HepG2 (cell line): ENCODE data around the gene PPP3R1. TPM values are rescaled to one million over a fixed set of nuclear protein-coding genes. Genes with fewer than 3 reads are reported as not detected.

Experiments
- ARID3A ChIP-seq: IDR thresholded peaks from 2 replicates; pipeline ENCODE4 v1.6.1; 2012; ENCODE audit warnings: low read depth, low read length, improper control_type of control experiment
- BRF2 ChIP-seq: sonication (generic); formaldehyde crosslinking; IDR thresholded peaks from 2 replicates; pipeline ENCODE4 v1.8.1; 2022; ENCODE audit warnings: mild to moderate bottlenecking, missing genetic modification reagents
- CSRNP2 ChIP-seq: sonication (generic); formaldehyde crosslinking; conservative IDR thresholded peaks from 2 replicates; pipeline ENCODE4 v1.8.0; 2022; ENCODE audit warnings: low read depth, missing genetic modification reagents
- FOXO1 ChIP-seq: sonication (generic); formaldehyde crosslinking; IDR thresholded peaks from 2 replicates; pipeline ENCODE4 v1.4.0; 2020; ENCODE audit warnings: missing genetic modification reagents
- MEIS1 ChIP-seq: sonication (generic); formaldehyde crosslinking; IDR thresholded peaks from 2 replicates; pipeline ENCODE4 v1.9.0; 2021; ENCODE audit warnings: mild to moderate bottlenecking, missing genetic modification reagents, moderate library complexity, borderline replicate concordance
- PHB2 ChIP-seq: fragments of 450-650 bp; IDR thresholded peaks from 2 replicates; pipeline ENCODE4 v1.6.1; 2018; ENCODE audit not compliant: partially characterized antibody
- SP5 ChIP-seq: IDR thresholded peaks from 2 replicates; pipeline ENCODE4 v1.6.1; 2016; ENCODE audit warnings: low read depth, borderline replicate concordance
- TRIM24 ChIP-seq: sonication (generic); formaldehyde crosslinking; IDR thresholded peaks from 2 replicates; pipeline ENCODE4 v1.8.0; 2022; ENCODE audit warnings: mild to moderate bottlenecking, missing genetic modification reagents
- ZBTB33 ChIP-seq: sonication (generic); formaldehyde crosslinking; IDR thresholded peaks from 2 replicates; pipeline ENCODE4 v1.4.0; 2020; ENCODE audit warnings: missing genetic modification reagents
- ZBTB38 ChIP-seq: sonication (generic); formaldehyde crosslinking; IDR thresholded peaks from 2 replicates; pipeline ENCODE4 v1.5.1; 2020; ENCODE audit warnings: mild to moderate bottlenecking, missing genetic modification reagents
- ZGPAT ChIP-seq: IDR thresholded peaks from 2 replicates; pipeline ENCODE4 v1.6.1; 2016; ENCODE audit warnings: mild to moderate bottlenecking
- ZNF10 ChIP-seq: sonication (generic); formaldehyde crosslinking; IDR thresholded peaks from 2 replicates; pipeline ENCODE4 v1.4.0; 2020; ENCODE audit warnings: mild to moderate bottlenecking, low read depth, missing genetic modification reagents, borderline replicate concordance
- ZNF251 ChIP-seq: sonication (generic); formaldehyde crosslinking; IDR thresholded peaks from 2 replicates; pipeline ENCODE4 v1.9.0; 2021; ENCODE audit warnings: mild to moderate bottlenecking, missing genetic modification reagents
- ZNF296 ChIP-seq: sonication (generic); formaldehyde crosslinking; conservative IDR thresholded peaks from 2 replicates; pipeline ENCODE4 v1.5.0; 2020; ENCODE audit warnings: mild to moderate bottlenecking, missing genetic modification reagents
- ZNF672 ChIP-seq: sonication (generic); formaldehyde crosslinking; IDR thresholded peaks from 2 replicates; pipeline ENCODE4 v1.8.1; 2022; ENCODE audit warnings: missing genetic modification reagents
- ZNF746 ChIP-seq: sonication (generic); formaldehyde crosslinking; IDR thresholded peaks from 2 replicates; pipeline ENCODE4 v1.8.0; 2022; ENCODE audit warnings: mild to moderate bottlenecking, missing genetic modification reagents
- ZNF768 ChIP-seq: sonication (generic); formaldehyde crosslinking; IDR thresholded peaks from 2 replicates; pipeline ENCODE4 v1.4.0; 2020; ENCODE audit warnings: missing genetic modification reagents
- ZNF83 ChIP-seq: sonication (generic); formaldehyde crosslinking; IDR thresholded peaks from 2 replicates; pipeline ENCODE4 v1.4.0; 2020; ENCODE audit warnings: missing genetic modification reagents, mild to moderate bottlenecking, borderline replicate concordance
- polyA plus RNA-seq, 8 experiments: library from polyadenylated mRNA; depleted of rRNA in 3 of 8; stranded (reverse) in 7 of 8; unstranded in 1 of 8; fragments of >200 nt; fragmentation: Illumina TruSeq in 4 of 8; extraction: Trizol in 4 of 8; gene quantifications; 2 replicates each; pipeline versions ENCODE4 v1.2.1 to v1.2.3, GENCODE V29; 2011 to 2016; ENCODE audit warnings: low read depth in 4 of 8, missing spikeins in 1 of 8, mixed read lengths in 1 of 8; ENCODE audit not compliant: insufficient read depth in 1 of 8
- total RNA-seq, 5 experiments: library from RNA; depleted of rRNA; stranded (reverse); fragments of >200 nt; fragmentation: Illumina TruSeq; extraction: Trizol; gene quantifications; 2 replicates each; pipeline ENCODE4 v1.2.3, GENCODE V29; 2016; ENCODE audit warnings: low read depth in 1 of 5
- TF ChIP-seq, protein P1 (sequence below): sonication (generic); formaldehyde crosslinking; IDR thresholded peaks from 2 replicates; pipeline ENCODE4 v1.9.0; 2021; ENCODE audit warnings: missing genetic modification reagents, borderline replicate concordance

The PPP3R1 gene
- total and polyA plus RNA-seq, 2 of the 13 experiments (the other 11 are each of a cell fraction or from before 2014, with no cell fraction given): 11.6 to 25.7 TPM

DNA sequence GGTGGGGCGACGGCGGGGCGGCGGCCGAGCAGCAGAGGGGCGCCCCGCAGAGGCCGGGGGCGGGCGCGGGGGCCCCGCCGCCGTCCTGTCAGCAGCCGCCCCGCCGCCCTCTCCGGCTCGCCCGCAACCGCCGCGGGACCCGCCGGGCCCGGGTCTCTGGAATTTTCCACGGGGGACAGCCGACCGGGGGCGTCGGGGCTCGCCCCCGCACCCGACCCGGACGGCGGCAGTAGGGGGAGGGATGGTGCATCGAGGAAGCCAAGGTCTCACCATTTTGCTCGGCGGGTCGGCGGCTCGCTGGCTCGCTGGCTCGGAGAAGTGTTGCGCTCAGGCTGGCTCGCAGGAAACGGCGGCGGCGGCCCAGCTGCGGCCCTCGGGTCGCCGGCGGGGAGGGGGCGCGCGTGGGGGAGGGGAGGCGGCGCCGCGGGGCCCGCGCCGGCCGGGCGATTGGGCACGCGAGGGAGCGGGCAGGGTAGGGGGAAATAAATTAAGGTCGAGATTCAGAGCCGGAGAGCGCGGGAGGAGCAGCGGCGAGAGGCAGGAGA is 405 bp downstream of the PPP3R1 start (continued):
- TF ChIP-seq ZNF672 (CRISPR knock-in tag) (no peak), ZNF746 (no peak), TRIM24 (no peak), ARID3A (no peak), PHB2 (no peak), SP5 (no peak), ZBTB33 (no peak), BRF2 (no peak), MEIS1 (CRISPR knock-in tag) (no peak), FOXO1 (CRISPR knock-in tag) (no peak), ZBTB38 (CRISPR knock-in tag) (no peak), ZNF83 (CRISPR knock-in tag) (no peak), ZNF10 (CRISPR knock-in tag) (no peak), ZNF251 (CRISPR knock-in tag) (no peak), ZNF296 (CRISPR knock-in tag) (no peak), ZNF768 (CRISPR knock-in tag) (no peak; the same call in 1 of the 2 replicates), ZGPAT (CRISPR knock-in tag) (no peak), CSRNP2 (CRISPR knock-in tag) (no peak)
- TF ChIP-seq, protein P1, sequence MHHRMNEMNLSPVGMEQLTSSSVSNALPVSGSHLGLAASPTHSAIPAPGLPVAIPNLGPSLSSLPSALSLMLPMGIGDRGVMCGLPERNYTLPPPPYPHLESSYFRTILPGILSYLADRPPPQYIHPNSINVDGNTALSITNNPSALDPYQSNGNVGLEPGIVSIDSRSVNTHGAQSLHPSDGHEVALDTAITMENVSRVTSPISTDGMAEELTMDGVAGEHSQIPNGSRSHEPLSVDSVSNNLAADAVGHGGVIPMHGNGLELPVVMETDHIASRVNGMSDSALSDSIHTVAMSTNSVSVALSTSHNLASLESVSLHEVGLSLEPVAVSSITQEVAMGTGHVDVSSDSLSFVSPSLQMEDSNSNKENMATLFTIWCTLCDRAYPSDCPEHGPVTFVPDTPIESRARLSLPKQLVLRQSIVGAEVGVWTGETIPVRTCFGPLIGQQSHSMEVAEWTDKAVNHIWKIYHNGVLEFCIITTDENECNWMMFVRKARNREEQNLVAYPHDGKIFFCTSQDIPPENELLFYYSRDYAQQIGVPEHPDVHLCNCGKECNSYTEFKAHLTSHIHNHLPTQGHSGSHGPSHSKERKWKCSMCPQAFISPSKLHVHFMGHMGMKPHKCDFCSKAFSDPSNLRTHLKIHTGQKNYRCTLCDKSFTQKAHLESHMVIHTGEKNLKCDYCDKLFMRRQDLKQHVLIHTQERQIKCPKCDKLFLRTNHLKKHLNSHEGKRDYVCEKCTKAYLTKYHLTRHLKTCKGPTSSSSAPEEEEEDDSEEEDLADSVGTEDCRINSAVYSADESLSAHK (CRISPR knock-in tag): no peak
